ENCODE data around the gene ADGRV1. TPM values are rescaled to one million over a fixed set of nuclear protein-coding genes. Genes with fewer than 3 reads are reported as not detected.
"Not testable (repeated sequence)": the region's sequence is repeated elsewhere in the genome, so short reads cannot be mapped to it uniquely, and the experiment has no call there.

Gene ADGRV1
- total RNA-seq, 2 donors from 2014 or later: 97.6 to 117 TPM

DNA sequence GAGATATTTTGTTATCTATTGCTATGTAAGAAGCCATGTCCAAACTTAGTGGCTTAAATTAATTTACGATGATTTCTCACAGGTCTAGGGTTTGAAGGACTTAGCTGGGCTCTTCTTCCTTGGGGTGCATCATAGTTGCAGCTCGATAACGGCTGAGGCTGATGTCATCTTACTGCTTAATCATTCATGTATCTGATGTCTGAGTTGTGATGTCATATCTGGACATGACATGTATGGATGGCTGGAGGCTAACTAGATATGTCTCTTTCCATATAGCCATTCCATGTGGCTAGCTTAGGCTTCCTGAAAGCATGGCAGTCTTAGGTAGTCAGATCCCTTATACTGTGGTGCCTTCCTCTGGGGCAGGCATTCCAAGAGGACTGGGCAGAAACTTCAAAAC lies 31.6 kb downstream of the ADGRV1 start:
- Histone ChIP-seq H3K36me3 (ENCODE audit: control insufficient read depth, insufficient read depth, low read length) (peaks cover 4% of the 10 kb centered on the region), H3K27me3 (ENCODE audit: control insufficient read depth, insufficient read depth, low read length, poor library complexity, severe bottlenecking) (no peaks in the 10 kb centered on the region), H3K4me3 (ENCODE audit: low read length) (no peak overlapping the region), H3K4me1 (ENCODE audit: control insufficient read depth, insufficient read depth, low read length) (no peaks in the 10 kb centered on the region), H3K27ac (ENCODE audit: low read depth, low read length) (no peak overlapping the region), H3K9me3 (ENCODE audit: control insufficient read depth, low read length) (peaks cover 10% of the 10 kb centered on the region), H3K9ac (ENCODE audit: extremely low read depth, low read length, poor library complexity, severe bottlenecking) (no peak overlapping the region)
- Mint-ChIP-seq H3K27me3 (ENCODE audit: insufficient read depth) (no peaks in the 10 kb centered on the region), H3K36me3 (ENCODE audit: low read depth) (peaks cover 31% of the 10 kb centered on the region), H3K27ac (no peak overlapping the region), H3K4me3 (no peak overlapping the region), H3K4me1 (peaks cover 11% of the 10 kb centered on the region), H3K9me3 (peaks cover 23% of the 10 kb centered on the region)
- WGBS, 2 experiments (ENCODE audit: insufficient coverage in 1 of 2, insufficient read length in 1 of 2): 91 to 100% methylated on average over 2 to 3 of the region's 3 CpGs
- TF ChIP-seq, protein P1, sequence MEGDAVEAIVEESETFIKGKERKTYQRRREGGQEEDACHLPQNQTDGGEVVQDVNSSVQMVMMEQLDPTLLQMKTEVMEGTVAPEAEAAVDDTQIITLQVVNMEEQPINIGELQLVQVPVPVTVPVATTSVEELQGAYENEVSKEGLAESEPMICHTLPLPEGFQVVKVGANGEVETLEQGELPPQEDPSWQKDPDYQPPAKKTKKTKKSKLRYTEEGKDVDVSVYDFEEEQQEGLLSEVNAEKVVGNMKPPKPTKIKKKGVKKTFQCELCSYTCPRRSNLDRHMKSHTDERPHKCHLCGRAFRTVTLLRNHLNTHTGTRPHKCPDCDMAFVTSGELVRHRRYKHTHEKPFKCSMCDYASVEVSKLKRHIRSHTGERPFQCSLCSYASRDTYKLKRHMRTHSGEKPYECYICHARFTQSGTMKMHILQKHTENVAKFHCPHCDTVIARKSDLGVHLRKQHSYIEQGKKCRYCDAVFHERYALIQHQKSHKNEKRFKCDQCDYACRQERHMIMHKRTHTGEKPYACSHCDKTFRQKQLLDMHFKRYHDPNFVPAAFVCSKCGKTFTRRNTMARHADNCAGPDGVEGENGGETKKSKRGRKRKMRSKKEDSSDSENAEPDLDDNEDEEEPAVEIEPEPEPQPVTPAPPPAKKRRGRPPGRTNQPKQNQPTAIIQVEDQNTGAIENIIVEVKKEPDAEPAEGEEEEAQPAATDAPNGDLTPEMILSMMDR (conservative IDR thresholded peaks at IDR 0.05): no peak
- DNase-seq: no peak

DNA sequence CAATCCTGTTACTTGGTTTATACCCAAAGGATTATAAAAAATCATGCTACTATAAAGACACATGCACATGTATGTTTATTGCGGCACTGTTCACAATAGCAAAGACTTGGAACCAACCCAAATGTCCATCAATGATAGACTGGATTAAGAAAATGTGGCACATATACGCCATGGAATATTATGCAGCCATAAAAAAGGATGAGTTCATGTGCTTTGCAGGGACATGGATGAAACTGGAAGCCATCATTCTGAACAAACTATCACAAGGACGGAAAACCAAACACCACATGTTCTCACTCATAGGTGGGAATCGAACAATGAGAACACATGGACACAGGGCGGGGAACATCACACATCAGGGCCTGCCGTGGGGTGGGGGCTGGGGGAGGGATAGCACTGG lies 34.5 kb downstream of the ADGRV1 start:
- peaks cover 18% of the 10 kb centered on the region for H3K9me3 ChIP-seq (ENCODE audit: control insufficient read depth, low read length)
- DNase-seq; H3K9ac ChIP-seq (ENCODE audit: extremely low read depth, low read length, poor library complexity, severe bottlenecking); H3K27me3 Mint-ChIP-seq (ENCODE audit: insufficient read depth); H3K4me3 ChIP-seq (ENCODE audit: low read length); H3K27me3 ChIP-seq (ENCODE audit: control insufficient read depth, insufficient read depth, low read length, poor library complexity, severe bottlenecking); H3K27ac ChIP-seq (ENCODE audit: low read depth, low read length); H3K4me3 Mint-ChIP-seq; H3K27ac Mint-ChIP-seq; H3K36me3 ChIP-seq (ENCODE audit: control insufficient read depth, insufficient read depth, low read length); H3K4me1 Mint-ChIP-seq; H3K4me1 ChIP-seq (ENCODE audit: control insufficient read depth, insufficient read depth, low read length): not testable (repeated sequence)
- 92 to 100% methylated on average over 1 to 6 of the region's 6 CpGs for WGBS, 2 experiments (ENCODE audit: insufficient coverage in 1 of 2, insufficient read length in 1 of 2)
- Mint-ChIP-seq H3K9me3 (peaks cover 41% of the 10 kb centered on the region), H3K36me3 (ENCODE audit: low read depth) (peaks cover 45% of the 10 kb centered on the region)

DNA sequence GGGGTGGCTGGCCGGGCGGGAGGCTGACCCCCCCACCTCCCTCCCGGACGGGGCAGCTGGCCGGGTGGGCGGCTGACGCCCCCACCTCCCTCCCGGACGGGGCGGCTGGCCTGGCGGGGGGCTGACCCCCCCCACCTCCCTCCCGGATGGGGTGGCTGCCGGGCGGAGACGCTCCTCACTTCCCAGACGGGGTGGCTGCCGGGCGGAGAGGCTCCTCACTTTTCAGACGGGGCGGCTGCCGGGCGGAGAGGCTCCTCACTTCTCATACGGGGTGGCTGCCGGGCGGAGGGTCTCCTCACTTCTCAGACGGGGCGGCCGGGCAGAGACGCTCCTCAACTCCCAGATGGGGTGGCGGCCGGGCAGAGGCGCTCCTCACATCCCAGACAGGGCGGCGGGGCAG lies 37.2 kb downstream of the ADGRV1 start:
- H3K27ac ChIP-seq (ENCODE audit: low read depth, low read length); H3K27ac Mint-ChIP-seq; H3K9ac ChIP-seq (ENCODE audit: extremely low read depth, low read length, poor library complexity, severe bottlenecking); H3K4me3 Mint-ChIP-seq; H3K27me3 Mint-ChIP-seq (ENCODE audit: insufficient read depth); H3K4me1 Mint-ChIP-seq; H3K4me3 ChIP-seq (ENCODE audit: low read length); H3K4me1 ChIP-seq (ENCODE audit: control insufficient read depth, insufficient read depth, low read length); H3K27me3 ChIP-seq (ENCODE audit: control insufficient read depth, insufficient read depth, low read length, poor library complexity, severe bottlenecking); DNase-seq; H3K36me3 ChIP-seq (ENCODE audit: control insufficient read depth, insufficient read depth, low read length): not testable (repeated sequence)
- Mint-ChIP-seq H3K9me3 (peaks cover 41% of the 10 kb centered on the region), H3K36me3 (ENCODE audit: low read depth) (peaks cover 40% of the 10 kb centered on the region)
- H3K9me3 ChIP-seq (ENCODE audit: control insufficient read depth, low read length): peaks cover 18% of the 10 kb centered on the region
- WGBS, 2 experiments (ENCODE audit: insufficient coverage in 1 of 2, insufficient read length in 1 of 2): 97% methylated on average over 30 of the region's 34 CpGs; no CpG with 5 or more reads in 1 of the 2 experiments

DNA sequence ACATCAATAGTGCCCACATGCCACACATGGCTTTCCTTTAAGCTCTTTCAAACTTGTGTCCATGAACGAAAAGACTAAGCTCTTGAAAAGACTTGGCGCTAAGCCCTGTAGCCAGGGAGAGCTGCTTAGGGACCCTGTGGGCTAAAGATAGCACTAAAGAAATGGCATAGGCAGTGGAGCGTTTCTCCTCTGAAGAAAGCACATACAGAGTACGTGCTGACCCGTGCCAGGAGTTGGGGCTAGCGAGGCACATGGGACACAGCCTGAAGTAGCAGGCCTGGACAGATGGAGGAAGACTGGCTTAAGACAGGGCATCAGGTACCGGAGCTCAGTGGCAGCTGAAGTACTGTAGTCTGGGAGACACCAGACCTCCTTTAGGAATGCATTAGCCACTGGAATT lies 39.7 kb downstream of the ADGRV1 start:
- no peaks in the 10 kb centered on the region for H3K27me3 Mint-ChIP-seq (ENCODE audit: insufficient read depth)
- no peak overlapping the region for H3K4me3 ChIP-seq (ENCODE audit: low read length)

DNA sequence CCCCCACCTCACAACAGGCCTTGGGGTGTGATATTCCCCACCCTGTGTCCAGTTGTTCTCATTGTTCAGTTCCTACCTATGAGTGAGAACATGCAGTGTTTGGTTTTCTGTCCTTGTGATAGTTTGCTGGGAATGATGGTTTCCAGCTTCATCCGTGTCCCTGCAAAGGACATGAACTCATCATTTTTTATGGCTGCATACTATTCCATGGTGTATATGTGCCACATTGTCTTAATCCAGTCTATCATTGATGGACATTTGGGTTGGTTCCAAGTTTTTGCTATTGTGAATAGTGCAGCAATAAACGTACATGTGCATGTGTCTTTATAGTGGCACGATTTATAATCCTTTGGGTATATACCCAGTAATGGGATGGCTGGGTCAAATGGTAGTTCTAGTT lies 41.7 kb downstream of the ADGRV1 start:
- not testable (repeated sequence) for H3K4me1 ChIP-seq (ENCODE audit: control insufficient read depth, insufficient read depth, low read length); H3K4me3 Mint-ChIP-seq; H3K27ac ChIP-seq (ENCODE audit: low read depth, low read length); H3K9me3 ChIP-seq (ENCODE audit: control insufficient read depth, low read length); DNase-seq; H3K27me3 ChIP-seq (ENCODE audit: control insufficient read depth, insufficient read depth, low read length, poor library complexity, severe bottlenecking); H3K4me1 Mint-ChIP-seq; H3K27ac Mint-ChIP-seq; H3K4me3 ChIP-seq (ENCODE audit: low read length); H3K36me3 ChIP-seq (ENCODE audit: control insufficient read depth, insufficient read depth, low read length); H3K27me3 Mint-ChIP-seq (ENCODE audit: insufficient read depth); H3K9ac ChIP-seq (ENCODE audit: extremely low read depth, low read length, poor library complexity, severe bottlenecking)
- Mint-ChIP-seq H3K36me3 (ENCODE audit: low read depth) (peaks cover 22% of the 10 kb centered on the region), H3K9me3 (peaks cover 17% of the 10 kb centered on the region)
- WGBS, 2 experiments (ENCODE audit: insufficient coverage in 1 of 2, insufficient read length in 1 of 2): 92 to 100% methylated on average over 3 of the region's 3 CpGs

More for the DNA sequence above, 39.7 kb downstream of the ADGRV1 start:
- Histone ChIP-seq H3K4me1 (ENCODE audit: control insufficient read depth, insufficient read depth, low read length) (no peaks in the 10 kb centered on the region), H3K27me3 (ENCODE audit: control insufficient read depth, insufficient read depth, low read length, poor library complexity, severe bottlenecking) (no peaks in the 10 kb centered on the region), H3K9me3 (ENCODE audit: control insufficient read depth, low read length) (peaks cover 14% of the 10 kb centered on the region), H3K36me3 (ENCODE audit: control insufficient read depth, insufficient read depth, low read length) (no peaks in the 10 kb centered on the region), H3K27ac (ENCODE audit: low read depth, low read length) (peak overlapping the region; percentile 54), H3K9ac (ENCODE audit: extremely low read depth, low read length, poor library complexity, severe bottlenecking) (no peak overlapping the region)
- no peak overlapping the region for H3K4me3 Mint-ChIP-seq
- no peaks in the 10 kb centered on the region for H3K4me1 Mint-ChIP-seq
- whole genome bisulfite sequencing, 2 experiments (ENCODE audit: insufficient coverage in 1 of 2, insufficient read length in 1 of 2): 83 to 91% methylated on average over 7 of the region's 7 CpGs
- TF ChIP-seq, protein P1 (conservative IDR thresholded peaks at IDR 0.05): no peak
- H3K9me3 Mint-ChIP-seq: peaks cover 24% of the 10 kb centered on the region
- peaks cover 28% of the 10 kb centered on the region for H3K36me3 Mint-ChIP-seq (ENCODE audit: low read depth)
- DNase-seq: no peak
- no peak overlapping the region for H3K27ac Mint-ChIP-seq

Data from endodermal cell (in vitro differentiated cells).